Breast epithelium (tissue), 4 donors: ENCODE data around the gene DHRS1. TPM values are rescaled to one million over a fixed set of nuclear protein-coding genes. Genes with fewer than 3 reads are reported as not detected.

ENCODE experiments used
- DNase-seq, 2 donors: peaks; one replicate each; pipeline ENCODE4 v3.0.0-alpha.2; 2019; ENCODE audit warnings: low spot score in 2 of 2
- H3K27ac ChIP-seq, 2 donors: fragments of 200-600 bp; sonication (generic) in 1 of 2; one replicate each; pipeline ENCODE4 v1.5.1; 2016 to 2019; ENCODE audit warnings: mild to moderate bottlenecking in 1 of 2
- H3K27me3 ChIP-seq, 2 donors: fragments of 200-600 bp; sonication (generic) in 1 of 2; one replicate each; pipeline versions ENCODE4 v1.5.1 to v1.6.0; 2017 to 2019; ENCODE audit warnings: control low read depth in 1 of 2, mild to moderate bottlenecking in 1 of 2
- H3K36me3 ChIP-seq: fragments of 200-600 bp; one replicate; pipeline ENCODE4 v1.5.1; 2019
- H3K4me1 ChIP-seq, 2 donors: fragments of 200-600 bp; sonication (generic); one replicate each; pipeline ENCODE4 v1.5.1; 2016 to 2019; ENCODE audit warnings: control low read depth in 1 of 2
- H3K4me3 ChIP-seq, 3 donors: fragments of 200-600 bp; sonication (generic); 1 replicate in 2 of 3; 2 replicates in 1 of 3; pipeline ENCODE4 v1.5.1; 2016 to 2019; ENCODE audit warnings: mild to moderate bottlenecking in 3 of 3, moderate library complexity in 2 of 3
- H3K9me3 ChIP-seq, 2 donors: fragments of 200-600 bp; sonication (generic) in 1 of 2; one replicate each; pipeline ENCODE4 v1.5.1; 2016 to 2019; ENCODE audit warnings: control low read depth in 1 of 2
- POLR2A ChIP-seq: fragments of 450-650 bp; IDR thresholded peaks from one replicate; pipeline ENCODE4 v1.6.1; 2016; ENCODE audit warnings: antibody characterized with exemption, mild to moderate bottlenecking, moderate library complexity
- POLR2AphosphoS5 ChIP-seq, 3 donors: sonication (generic); formaldehyde crosslinking; IDR thresholded peaks; one replicate each; pipeline ENCODE4 v1.6.1; 2017; ENCODE audit warnings: antibody characterized with exemption in 3 of 3
- intact Hi-C: fragments of 100-400 bp; cut with DNase I; formaldehyde crosslinking; loops from one replicate; pipeline ENCODE4 v1.15.1; 2023; ENCODE audit warnings: low total_unique reads
- total RNA-seq, 3 donors: library from RNA; depleted of rRNA; stranded (reverse); fragments of >200 nt; gene quantifications; one replicate each; pipeline ENCODE4 v1.1.0, GENCODE V29; 2016
- TF ChIP-seq, protein P1 (sequence below), 3 donors: fragments of 450-650 bp; IDR thresholded peaks; one replicate each; pipeline ENCODE4 v1.5.1; 2016 to 2017; ENCODE audit warnings: antibody characterized with exemption in 3 of 3, mild to moderate bottlenecking in 3 of 3, moderate library complexity in 3 of 3

DHRS1 gene
- total RNA-seq, 3 donors from 2014 or later: 21.9 to 45.7 (median 32.1) TPM

DNA sequence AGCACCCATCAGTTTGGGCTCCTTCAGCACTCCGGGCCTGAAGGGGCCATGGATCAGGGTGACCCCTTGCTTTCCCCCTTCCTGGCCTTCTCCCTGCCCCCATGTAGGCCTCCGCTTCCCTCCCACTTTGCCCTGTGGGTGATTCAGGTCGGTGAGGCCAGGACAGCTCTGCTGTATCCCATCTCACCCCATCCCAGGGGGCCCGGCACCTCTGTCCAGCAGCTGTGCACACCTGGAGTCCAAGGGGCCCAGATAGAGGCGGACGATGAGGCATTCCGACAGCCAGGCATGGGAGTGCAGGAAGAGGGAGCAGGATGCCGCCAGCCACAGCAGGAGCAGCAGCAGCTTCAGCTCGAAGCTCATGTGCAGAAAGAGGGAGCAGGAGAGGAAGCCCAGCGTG is 23.1 kb upstream of the DHRS1 start:
- TF ChIP-seq POLR2AphosphoS5 (IDR thresholded peaks at IDR 0.05): no peak
- TF ChIP-seq POLR2A: no peak
- TF ChIP-seq, protein P1, sequence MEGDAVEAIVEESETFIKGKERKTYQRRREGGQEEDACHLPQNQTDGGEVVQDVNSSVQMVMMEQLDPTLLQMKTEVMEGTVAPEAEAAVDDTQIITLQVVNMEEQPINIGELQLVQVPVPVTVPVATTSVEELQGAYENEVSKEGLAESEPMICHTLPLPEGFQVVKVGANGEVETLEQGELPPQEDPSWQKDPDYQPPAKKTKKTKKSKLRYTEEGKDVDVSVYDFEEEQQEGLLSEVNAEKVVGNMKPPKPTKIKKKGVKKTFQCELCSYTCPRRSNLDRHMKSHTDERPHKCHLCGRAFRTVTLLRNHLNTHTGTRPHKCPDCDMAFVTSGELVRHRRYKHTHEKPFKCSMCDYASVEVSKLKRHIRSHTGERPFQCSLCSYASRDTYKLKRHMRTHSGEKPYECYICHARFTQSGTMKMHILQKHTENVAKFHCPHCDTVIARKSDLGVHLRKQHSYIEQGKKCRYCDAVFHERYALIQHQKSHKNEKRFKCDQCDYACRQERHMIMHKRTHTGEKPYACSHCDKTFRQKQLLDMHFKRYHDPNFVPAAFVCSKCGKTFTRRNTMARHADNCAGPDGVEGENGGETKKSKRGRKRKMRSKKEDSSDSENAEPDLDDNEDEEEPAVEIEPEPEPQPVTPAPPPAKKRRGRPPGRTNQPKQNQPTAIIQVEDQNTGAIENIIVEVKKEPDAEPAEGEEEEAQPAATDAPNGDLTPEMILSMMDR (IDR thresholded peaks at IDR 0.05): no peak
- Histone ChIP-seq H3K27ac (no peak overlapping the region), H3K4me1 (no peaks in the 10 kb centered on the region), H3K4me3 (no peak overlapping the region), H3K9me3 (no peaks in the 10 kb centered on the region), H3K27me3 (no peaks in the 10 kb centered on the region), H3K36me3 (no peaks in the 10 kb centered on the region)
- intact Hi-C loops: no loop called here
- no peak for DNase-seq

DNA sequence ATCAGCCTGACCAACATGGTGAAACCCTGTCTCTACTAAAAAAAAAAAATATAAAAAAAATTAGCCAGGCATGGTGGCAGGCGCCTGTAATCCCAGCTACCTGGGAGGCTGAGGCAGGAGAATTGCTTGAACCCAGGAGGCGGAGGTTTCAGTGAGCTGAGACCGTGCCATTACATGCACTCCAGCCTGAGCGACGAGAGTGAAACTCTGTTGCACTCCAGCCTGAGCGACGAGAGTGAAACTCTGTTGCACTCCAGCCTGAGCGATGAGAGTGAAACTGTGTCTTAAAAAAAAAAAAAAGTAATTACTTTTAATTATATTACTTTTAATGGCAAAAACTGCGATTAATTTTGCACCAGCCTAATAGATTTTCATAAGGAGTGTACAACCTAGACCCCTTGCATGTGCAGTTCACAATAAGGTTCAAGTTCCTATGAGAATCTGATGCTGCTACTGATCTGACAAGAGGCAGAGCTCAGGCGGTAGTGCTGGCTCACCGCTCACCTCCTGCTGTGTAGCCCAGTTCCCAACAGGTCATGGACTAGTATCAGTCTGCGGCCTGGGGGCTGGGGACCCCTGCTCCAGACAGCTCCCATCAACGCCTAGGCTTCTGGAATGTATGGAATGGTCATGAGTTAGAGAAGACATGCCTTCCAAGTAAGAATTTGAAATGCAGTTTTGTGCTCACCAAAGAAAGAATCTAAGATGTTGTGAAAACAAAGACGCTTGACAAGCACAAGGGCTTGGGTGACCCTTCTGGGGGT is 21.8 kb upstream of the DHRS1 start:
- Histone ChIP-seq H3K4me1 (peaks cover 0 to 1% of the 10 kb centered on the region in 2 donors), H3K9me3 (no peaks in the 10 kb centered on the region), H3K36me3 (no peaks in the 10 kb centered on the region), H3K27me3 (no peaks in the 10 kb centered on the region), H3K27ac (no peak overlapping the region), H3K4me3 (no peak overlapping the region)
- DNase-seq: no peak
- intact Hi-C loops: no loop called here
- TF ChIP-seq POLR2A: no peak
- no peak for TF ChIP-seq POLR2AphosphoS5 (IDR thresholded peaks at IDR 0.05)
- TF ChIP-seq, protein P1 (IDR thresholded peaks at IDR 0.05): no peak

DNA sequence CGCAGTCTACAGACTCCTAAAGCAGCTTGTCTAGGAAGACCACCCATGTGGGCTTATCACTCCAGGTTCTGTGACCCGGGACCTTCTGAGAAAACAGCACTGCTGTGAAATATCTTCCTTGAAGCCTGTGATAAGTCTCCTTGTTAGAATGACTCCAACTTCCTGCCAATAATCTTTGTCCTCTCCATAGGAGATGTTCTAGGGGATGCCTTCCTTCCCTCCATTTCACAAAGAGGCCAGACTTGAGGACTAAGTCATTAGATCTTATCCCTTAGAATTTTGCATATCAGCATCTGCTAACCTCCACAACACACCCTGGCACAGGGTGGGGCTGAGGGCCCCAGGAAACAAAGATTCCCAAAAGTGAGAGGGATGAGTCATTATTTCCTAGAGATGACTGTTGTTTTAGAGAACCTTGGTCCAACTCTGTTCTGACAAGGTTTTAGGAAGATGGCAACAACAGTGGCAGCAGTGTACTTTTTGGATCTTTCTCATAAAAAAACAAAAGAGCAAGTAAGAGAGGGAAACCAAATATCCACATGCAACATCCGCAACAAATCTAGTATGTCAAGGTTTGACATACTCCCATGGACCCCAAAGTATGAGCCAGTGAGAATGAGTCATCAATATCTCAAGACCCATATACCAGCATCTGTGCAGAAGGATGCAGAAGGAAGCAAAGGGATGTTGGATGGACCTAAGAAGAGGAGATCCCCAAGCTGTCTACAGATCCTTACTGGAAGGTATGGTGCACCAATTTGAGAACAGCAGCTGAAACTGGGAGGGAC is 17.8 kb upstream of the DHRS1 start:
- no peak for DNase-seq
- peak overlapping the region in 1 of 2 donors; percentile 80 for H3K27ac ChIP-seq
- H3K4me1 ChIP-seq: peaks cover 0 to 2% of the 10 kb centered on the region in 2 donors
- no peaks in the 10 kb centered on the region for H3K9me3 ChIP-seq
- no peaks in the 10 kb centered on the region for H3K36me3 ChIP-seq
- no peak for TF ChIP-seq POLR2A
- TF ChIP-seq, protein P1 (IDR thresholded peaks at IDR 0.05): no peak
- no peak for TF ChIP-seq POLR2AphosphoS5 (IDR thresholded peaks at IDR 0.05)
- intact Hi-C loops: no loop called here
- no peaks in the 10 kb centered on the region for H3K27me3 ChIP-seq
- H3K4me3 ChIP-seq: no peak overlapping the region

DNA sequence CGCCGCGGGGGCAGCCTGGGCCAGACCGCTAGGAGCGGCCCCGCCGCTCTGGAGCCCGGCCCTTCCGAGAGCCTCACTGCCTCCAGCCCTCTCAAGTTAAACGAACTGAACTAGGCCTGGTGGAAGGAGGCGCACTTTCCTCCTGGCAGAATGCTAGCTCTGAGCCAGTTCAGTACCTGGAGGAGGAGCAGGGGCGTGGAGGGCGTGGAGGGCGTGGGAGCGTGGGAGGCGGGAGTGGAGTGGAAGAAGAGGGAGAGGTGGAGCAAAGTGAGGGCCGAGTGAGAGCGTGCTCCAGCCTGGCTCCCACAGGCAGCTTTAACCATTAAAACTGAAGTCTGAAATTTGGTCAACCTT is 17.0 kb upstream of the DHRS1 start:
- DNase-seq: no peak
- peaks cover 2 to 6% of the 10 kb centered on the region in 2 donors for H3K4me1 ChIP-seq
- H3K27me3 ChIP-seq: no peaks in the 10 kb centered on the region
- intact Hi-C loops: no loop called here
- no peaks in the 10 kb centered on the region for H3K36me3 ChIP-seq
- TF ChIP-seq POLR2A: no peak
- TF ChIP-seq, protein P1 (IDR thresholded peaks at IDR 0.05): no peak
- no peak for TF ChIP-seq POLR2AphosphoS5 (IDR thresholded peaks at IDR 0.05)
- no peaks in the 10 kb centered on the region for H3K9me3 ChIP-seq
- peak overlapping the region in 1 of 2 donors; percentile 80 for H3K27ac ChIP-seq
- H3K4me3 ChIP-seq: peak overlapping the region in 1 of 3 donors; percentile 27
